ENCODE results near the gene EPAS1. TPM values are rescaled to one million over a fixed set of nuclear protein-coding genes. Genes with fewer than 3 reads are reported as not detected.

EPAS1 gene
- total RNA-seq, 1 experiment from 2014 or later, result 146 TPM

DNA sequence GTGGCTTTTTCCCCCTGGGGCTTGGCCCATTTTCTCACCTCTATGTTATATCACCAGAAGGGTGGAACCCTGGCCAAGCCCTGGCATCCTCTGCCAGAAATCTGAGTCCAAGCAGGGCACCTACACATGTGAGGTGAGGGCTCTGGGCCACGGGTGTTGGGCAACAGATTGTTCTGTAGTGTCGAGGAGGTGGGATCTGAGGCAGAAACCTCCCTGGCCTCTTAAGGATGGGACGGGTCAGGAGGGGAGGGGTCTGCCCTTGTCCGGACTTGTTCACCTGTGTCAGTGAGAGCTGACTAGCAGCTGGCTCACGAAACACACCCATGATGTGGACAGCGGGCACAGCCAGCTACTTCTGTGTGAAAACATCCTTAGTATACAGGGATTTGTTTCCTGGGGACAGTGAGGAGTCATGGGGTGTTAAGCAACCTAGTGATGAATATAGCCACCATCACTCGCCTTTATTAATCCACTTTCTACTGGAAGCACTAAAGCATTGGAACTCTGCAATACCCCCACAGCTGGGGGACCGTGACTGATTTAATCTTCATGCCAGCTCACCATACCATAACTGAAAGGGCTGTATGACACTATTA lies 35.6 kb downstream of the EPAS1 start:
- Mint-ChIP-seq H3K27ac (ENCODE audit: low read depth, unreplicated experiment) (peak overlapping the region; percentile 95), H3K4me1 (ENCODE audit: insufficient read depth, unreplicated experiment) (peaks cover 87% of the 10 kb centered on the region), H3K9me3 (ENCODE audit: unreplicated experiment) (no peaks in the 10 kb centered on the region), H3K36me3 (ENCODE audit: insufficient read depth, unreplicated experiment) (peaks cover 12% of the 10 kb centered on the region), H3K4me3 (ENCODE audit: unreplicated experiment) (peak overlapping the region; percentile 34), H3K27me3 (ENCODE audit: insufficient read depth, unreplicated experiment) (no peaks in the 10 kb centered on the region)
- peak; percentile 96 for DNase-seq (ENCODE audit: unreplicated experiment)
- CTCF ChIA-PET, result interaction anchor here (0.7 to 2.4 kb wide), 7 partner anchors 8 to 635 kb away, joined by 3 to 9 read pairs (median 3); no protein-coding TSS in a partner anchor
- no TSS peak for BruUV-seq (replicated peaks)
- POLR2A ChIA-PET, result interaction anchor here (0.6 to 13.5 kb wide), 10 partner anchors 7 to 238 kb away, joined by 3 to 553 read pairs (median 6); partner anchors contain the start of gene EPAS1
- no peak for TF ChIP-seq CTCF (IDR thresholded peaks at IDR 0.05; ENCODE audit: unreplicated experiment)
- intact Hi-C loops (cut with micrococcal nuclease), result loop anchor here (1.0 kb wide), 1 partner anchor 33 kb away; no protein-coding TSS in a partner anchor

DNA sequence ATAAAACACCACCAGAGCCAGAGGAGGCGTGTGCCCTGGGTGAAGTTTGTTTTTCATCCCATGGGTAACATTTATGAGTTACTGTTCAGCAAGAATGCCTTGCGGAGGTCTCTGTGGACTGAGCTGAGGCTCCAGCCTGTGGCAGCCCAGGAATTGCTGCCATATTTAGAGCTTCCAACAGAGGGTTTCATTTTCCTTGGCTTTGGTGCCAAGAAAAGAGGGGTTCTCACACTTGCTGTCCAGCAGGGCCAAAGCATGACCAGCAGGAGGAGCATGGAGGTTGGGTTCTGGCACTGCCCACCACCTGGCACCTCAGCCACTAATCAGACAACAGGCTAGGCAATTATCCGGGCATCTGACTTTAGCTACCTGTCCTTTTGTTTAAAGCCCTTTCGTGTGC lies 36.7 kb downstream of the EPAS1 start:
- Mint-ChIP-seq H3K27ac (ENCODE audit: low read depth, unreplicated experiment) (peak overlapping the region; percentile 95), H3K9me3 (ENCODE audit: unreplicated experiment) (no peaks in the 10 kb centered on the region), H3K4me1 (ENCODE audit: insufficient read depth, unreplicated experiment) (peaks cover 77% of the 10 kb centered on the region), H3K4me3 (ENCODE audit: unreplicated experiment) (peak overlapping the region; percentile 46), H3K27me3 (ENCODE audit: insufficient read depth, unreplicated experiment) (no peaks in the 10 kb centered on the region), H3K36me3 (ENCODE audit: insufficient read depth, unreplicated experiment) (peaks cover 5% of the 10 kb centered on the region)
- peak; percentile 61 for DNase-seq (ENCODE audit: unreplicated experiment)
- ChIA-PET POLR2A (interaction anchor here (0.9 to 13.5 kb wide), 7 partner anchors 8 to 76 kb away, joined by 3 to 553 read pairs (median 7); partner anchors contain the start of gene EPAS1), CTCF (interaction anchor here (0.7 to 2.4 kb wide), 9 partner anchors 15 to 341 kb away, joined by 3 to 9 read pairs (median 4); no protein-coding TSS in a partner anchor)
- intact Hi-C loops (cut with micrococcal nuclease), result loop anchor here (2.0 kb wide), 1 partner anchor 31 kb away; no protein-coding TSS in a partner anchor
- no TSS peak for BruUV-seq (replicated peaks)
- TF ChIP-seq CTCF (IDR thresholded peaks at IDR 0.05; ENCODE audit: unreplicated experiment), result no peak

- ChIA-PET CTCF (interaction anchor here (0.7 to 2.4 kb wide), 8 partner anchors 15 to 1482 kb away, joined by 3 to 9 read pairs (median 4); no protein-coding TSS in a partner anchor), POLR2A (interaction anchor here (0.5 to 13.5 kb wide), 10 partner anchors 7 to 515 kb away, joined by 3 to 553 read pairs (median 4); partner anchors contain the start of gene EPAS1)
- H3K4me1 Mint-ChIP-seq (ENCODE audit: insufficient read depth, unreplicated experiment), result peaks cover 70% of the 10 kb centered on the region
- H3K36me3 Mint-ChIP-seq (ENCODE audit: insufficient read depth, unreplicated experiment), result peaks cover 5% of the 10 kb centered on the region
- H3K4me3 Mint-ChIP-seq (ENCODE audit: unreplicated experiment), result peak overlapping the region; percentile 46
- no TSS peak for BruUV-seq (replicated peaks)
- TF ChIP-seq CTCF (IDR thresholded peaks at IDR 0.05; ENCODE audit: unreplicated experiment), result no peak
- no peaks in the 10 kb centered on the region for H3K27me3 Mint-ChIP-seq (ENCODE audit: insufficient read depth, unreplicated experiment)
- intact Hi-C loops (cut with micrococcal nuclease), result loop anchor here (2.0 kb wide), 1 partner anchor 30 kb away; no protein-coding TSS in a partner anchor
- H3K27ac Mint-ChIP-seq (ENCODE audit: low read depth, unreplicated experiment), result peak overlapping the region; percentile 95
- peak; percentile 85 for DNase-seq (ENCODE audit: unreplicated experiment)
- no peaks in the 10 kb centered on the region for H3K9me3 Mint-ChIP-seq (ENCODE audit: unreplicated experiment)
These were observed 37.4 kb downstream of the EPAS1 start for GRCh38 chr2:46334389-46335271.
